ENCODE results near the gene SLX4IP.

- TF ChIP-seq CTCF (IDR thresholded peaks at IDR 0.05) (no peak), EZH2 (IDR thresholded peaks at IDR 0.05; ENCODE audit: borderline replicate concordance, insufficient read depth, low read depth, low read length, poor library complexity, severe bottlenecking) (no peak)
Observed at GRCh38 chr20:10642856-10643559, 207.9 kb downstream of the SLX4IP start.

Measured in B cell (primary cell).